Embryonic facial prominence (tissue), 1 donor: ENCODE measurements around the gene TFR2.

Source experiments
- DNase-seq: peaks from one replicate; pipeline ENCODE4 v3.0.0-alpha.2; 2016; ENCODE audit errors: extremely low spot score

Gene TFR2

DNA sequence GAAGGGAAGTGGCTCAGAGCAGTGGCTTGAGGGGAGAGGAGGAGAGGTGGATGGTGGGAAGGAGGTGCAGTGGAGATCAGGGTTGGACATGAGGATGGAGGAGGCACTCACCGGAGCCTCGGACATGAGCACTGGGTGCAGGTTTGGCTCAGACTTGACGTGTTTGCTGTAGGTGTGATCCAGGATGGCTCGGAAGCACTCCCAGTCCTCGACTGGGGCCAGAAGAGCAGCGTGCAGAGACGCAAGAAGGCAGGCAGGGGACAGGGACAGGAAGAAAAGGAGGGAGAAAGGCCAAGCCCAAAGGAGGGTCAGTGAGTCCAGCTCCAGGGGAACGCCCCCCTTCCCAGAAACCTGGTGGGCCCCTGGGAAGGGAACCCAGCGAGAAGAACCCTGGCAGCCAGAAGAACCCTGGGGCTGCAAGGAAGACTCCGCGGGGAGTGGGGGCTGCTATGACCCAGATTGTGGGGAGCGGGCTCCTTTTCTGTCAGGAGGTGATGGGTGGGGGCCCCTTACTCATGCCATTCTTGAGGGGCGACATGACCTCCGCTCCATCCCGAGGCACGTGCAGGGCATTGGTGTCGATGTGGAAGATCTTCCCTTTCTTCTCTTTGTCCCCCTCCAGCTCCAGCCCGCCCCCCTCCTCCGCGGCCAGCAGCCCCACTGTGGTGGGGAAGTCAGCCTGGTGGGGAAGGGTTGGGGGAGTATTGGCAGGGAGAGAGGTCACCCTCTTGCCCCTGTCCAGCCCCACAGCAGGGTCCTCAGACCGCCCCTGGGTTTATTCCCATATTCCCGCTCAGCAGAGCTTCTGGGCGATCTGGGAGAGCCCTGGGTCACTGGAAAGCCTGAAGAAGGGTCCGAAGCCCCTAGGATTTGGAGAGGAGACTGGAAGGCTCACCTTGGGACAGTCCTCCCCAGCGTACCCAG is 13.8 kb upstream of the TFR2 start:
- no peak for DNase-seq

DNA sequence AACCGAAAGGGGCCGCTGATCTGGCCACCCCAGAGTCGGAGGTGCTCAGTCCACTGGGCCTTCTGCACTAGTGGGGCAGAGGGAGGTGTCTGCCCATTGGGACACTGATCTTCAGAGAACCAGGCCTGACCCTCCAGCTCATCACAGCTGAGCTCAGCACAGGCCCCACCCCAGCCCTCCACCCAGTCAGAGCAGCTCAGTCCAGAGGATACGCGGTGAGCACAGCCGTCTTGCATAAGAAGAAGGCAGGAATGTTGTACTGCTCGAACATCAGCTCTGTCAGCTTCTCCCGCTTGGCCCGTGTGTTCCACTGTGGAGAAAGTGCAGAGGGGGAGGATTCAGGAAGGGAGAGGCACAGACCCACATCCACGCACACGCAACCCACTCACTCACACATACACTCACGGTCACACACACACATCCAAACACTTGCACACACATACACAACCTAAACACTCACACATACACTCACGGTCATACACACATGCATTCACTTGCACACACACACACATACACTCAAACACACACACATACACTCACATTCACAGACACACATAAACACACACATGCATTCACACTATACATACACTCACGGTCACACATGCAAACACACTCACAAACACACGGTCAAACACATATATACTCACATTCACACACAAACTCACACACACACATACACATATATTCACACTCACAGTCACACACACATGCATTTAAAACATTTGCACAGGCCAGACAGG is 8.6 kb upstream of the TFR2 start:
- no peak for DNase-seq

- DNase-seq, result no peak
Measured at GRCh38 chr7:100642534-100642907, 1.2 kb upstream of the TFR2 start.

GRCh38 chr7:100641860-100642533 is 645 bp upstream of the TFR2 start:
- no peak for DNase-seq

GRCh38 chr7:100640517-100641440 is 573 bp downstream of the TFR2 start:
- no peak for DNase-seq

DNA sequence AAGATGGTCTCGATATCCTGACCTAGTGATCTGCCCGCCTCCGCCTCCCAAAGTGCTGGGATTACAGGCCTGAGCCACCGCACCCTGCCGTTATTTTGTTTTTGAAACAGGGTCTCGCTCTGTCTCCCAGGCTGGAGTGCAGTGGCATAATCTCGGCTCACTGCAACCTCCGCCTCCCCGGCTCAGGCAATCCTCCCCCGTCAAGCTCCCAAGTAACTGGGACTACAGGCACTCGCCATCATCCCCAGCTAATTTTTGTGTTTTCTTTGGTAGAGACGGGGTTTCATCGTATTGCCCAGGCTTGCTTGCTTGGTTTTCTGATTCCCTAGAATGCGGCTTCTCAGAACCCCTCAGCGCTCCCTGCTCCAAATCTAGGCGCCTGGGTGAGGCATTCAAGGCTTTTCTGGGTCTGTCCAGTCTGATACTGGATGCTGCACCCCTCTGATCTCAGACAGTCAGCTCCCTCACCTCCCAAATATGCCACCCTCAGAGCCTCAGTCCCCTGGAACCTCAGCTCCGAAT is 1.3 kb downstream of the TFR2 start:
- DNase-seq, result no peak

- DNase-seq, result no peak
Measured at GRCh38 chr7:100632951-100633717, 8.2 kb downstream of the TFR2 start.

- DNase-seq, result no peak
Measured at GRCh38 chr7:100630066-100630465, 11.3 kb downstream of the TFR2 start.

GRCh38 chr7:100629117-100629716 is 12.1 kb downstream of the TFR2 start:
- DNase-seq, result no peak

GRCh38 chr7:100627238-100627549 is 14.2 kb downstream of the TFR2 start:
- DNase-seq, result no peak

DNA sequence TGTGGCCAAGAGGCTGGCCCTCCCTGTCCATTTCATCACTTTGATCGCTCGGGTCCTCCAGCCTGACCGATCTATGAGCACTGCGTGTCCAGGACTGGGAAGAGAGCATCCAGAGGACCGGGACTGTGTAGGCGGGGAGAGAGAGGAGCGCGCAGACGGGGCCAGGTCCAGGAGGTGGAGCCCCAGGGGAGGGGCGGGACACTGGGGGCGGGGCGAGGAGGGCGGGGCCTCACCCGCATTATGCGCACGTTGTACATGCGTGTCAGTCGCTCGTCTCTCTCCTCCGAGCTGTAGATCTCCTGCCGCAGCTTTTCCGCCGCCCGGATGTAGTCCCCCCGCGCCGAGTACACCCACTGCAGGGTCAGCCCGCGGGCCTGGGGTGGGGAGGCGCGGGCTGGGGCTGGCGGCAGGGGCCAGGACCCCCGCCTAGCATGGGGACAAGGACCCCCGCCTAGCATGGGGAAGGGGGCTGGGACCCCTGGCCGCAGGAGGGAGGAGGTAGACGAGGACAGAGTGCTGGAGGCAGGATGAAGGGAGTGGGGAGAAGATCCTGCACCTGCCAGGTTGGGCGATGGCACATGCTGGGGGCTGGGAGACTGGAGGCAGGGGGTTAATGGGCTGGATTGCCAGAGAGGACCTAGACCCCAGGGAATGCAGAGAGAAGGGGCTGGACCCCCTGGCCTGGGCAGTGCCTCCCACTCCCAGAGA is 14.7 kb downstream of the TFR2 start:
- no peak for DNase-seq

- DNase-seq, result no peak
Measured at GRCh38 chr7:100626055-100626454, 15.3 kb downstream of the TFR2 start.

DNA sequence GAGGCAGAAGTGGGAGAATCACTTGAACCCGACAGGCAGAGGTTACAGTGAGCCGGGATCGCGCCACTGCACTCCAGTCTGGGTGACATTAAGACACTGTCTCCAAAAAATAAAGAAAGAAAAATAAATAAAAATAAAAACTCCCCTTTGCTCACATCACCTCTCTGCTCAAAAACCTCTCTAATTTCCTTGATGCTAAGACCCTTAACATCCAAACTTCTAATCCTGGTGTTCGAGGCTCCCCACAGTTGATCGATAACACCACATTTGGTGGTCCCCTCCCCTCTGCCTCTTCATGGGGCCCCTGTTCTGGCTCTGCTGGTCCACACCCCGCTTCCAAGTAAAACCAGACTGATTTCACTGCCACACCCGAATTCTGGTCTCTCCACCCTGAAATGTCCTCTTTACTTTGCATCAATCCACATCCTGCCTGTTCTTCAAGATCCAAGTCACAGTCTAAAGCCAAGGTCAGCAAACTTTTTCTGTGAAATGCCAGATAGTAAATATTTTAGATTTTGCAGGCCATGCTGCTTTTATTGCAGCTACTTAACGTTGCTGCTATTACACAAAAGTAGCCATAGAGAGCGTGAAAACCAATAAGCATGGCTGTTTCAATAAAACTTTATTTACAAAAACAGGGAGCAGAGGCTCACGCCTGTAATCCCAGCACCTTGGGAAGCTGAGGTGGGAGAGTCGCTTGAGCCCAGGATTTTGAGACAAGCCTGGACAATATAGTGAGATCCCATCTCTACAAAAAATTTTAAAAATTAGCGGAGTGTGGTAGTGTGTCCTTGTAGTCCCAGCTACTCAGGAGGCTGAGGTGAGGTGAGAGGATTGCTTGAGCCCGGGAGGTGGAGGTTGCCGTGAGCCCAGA is 17.2 kb downstream of the TFR2 start:
- no peak for DNase-seq

GRCh38 chr7:100621554-100621953 is 19.8 kb downstream of the TFR2 start:
- no peak for DNase-seq

GRCh38 chr7:100620804-100621203 is 20.5 kb downstream of the TFR2 start:
- DNase-seq, result no peak

GRCh38 chr7:100620239-100620638 is 21.1 kb downstream of the TFR2 start:
- no peak for DNase-seq

DNA sequence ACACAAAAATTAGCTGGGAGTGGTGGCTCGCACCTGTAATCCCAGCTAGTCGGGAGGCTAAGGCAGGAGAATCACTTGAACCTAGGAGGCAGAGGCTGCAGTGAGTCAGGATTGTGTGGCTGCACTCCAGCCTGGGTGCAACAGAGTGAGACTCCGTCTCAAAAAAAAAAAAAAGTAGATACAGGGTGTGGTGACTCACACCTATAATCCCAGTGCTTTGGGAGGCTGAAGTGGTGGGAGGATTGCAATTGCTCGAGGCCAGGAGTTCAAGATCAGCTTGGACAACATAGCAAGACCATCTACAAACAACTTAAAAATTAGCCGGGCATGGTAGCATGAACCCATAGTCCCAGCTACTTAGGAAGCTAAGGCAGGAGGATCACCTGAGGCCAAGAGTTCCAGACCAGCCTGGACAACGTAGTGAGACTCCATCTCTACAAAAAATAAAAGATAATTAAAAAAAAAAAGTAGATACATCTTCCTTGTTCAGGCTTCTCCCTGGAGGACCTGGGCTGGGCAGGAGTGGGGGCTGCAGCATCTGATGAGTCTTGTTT is 27.0 kb downstream of the TFR2 start:
- no peak for DNase-seq
